CD1c-positive myeloid dendritic cell (primary cell): ENCODE data around the gene DAPP1.

Experiments
- DNase-seq: peaks from one replicate; pipeline ENCODE4 v3.0.0-alpha.2; 2016; ENCODE audit errors: extremely low spot score

The DAPP1 gene

DNA sequence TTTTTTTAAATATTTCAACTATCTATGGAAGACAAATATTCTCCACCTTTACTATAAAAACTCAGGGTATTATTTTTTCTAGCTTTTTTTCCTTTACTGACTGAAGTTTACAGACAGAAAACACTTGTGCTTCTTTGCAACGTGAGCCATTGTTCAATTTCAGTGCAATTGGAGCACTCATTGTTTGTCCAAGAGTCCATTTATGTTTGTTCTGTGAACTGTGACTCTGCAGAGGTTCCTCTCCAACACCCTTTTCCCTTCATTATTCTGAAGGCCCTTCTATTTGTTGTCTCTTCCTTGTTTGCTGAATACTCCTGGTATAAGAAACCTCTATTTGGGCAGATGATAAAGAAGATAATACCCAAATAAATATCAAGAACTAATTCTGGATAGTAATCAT is 37.4 kb downstream of the DAPP1 start:
- no peak for DNase-seq

DNA sequence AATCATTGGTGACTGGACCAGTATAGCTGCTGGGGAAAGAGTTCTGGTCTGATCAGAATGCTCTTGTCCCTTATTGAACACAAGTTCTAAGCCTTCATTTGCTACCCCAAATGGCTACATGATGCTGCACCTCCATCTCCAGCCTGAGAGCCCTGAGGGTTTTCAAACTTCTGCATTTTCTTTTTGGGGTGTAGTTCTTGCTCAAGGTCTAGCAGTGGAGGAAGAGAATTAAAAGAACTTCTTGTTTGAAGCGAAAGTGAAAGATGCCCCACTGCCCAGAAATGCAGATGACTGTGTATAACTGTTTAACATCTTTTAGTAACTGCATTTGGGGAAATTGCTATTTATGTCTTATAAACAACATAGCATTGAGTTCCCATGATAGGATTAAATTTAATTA is 39.1 kb downstream of the DAPP1 start:
- DNase-seq, result peak; percentile 80

DNA sequence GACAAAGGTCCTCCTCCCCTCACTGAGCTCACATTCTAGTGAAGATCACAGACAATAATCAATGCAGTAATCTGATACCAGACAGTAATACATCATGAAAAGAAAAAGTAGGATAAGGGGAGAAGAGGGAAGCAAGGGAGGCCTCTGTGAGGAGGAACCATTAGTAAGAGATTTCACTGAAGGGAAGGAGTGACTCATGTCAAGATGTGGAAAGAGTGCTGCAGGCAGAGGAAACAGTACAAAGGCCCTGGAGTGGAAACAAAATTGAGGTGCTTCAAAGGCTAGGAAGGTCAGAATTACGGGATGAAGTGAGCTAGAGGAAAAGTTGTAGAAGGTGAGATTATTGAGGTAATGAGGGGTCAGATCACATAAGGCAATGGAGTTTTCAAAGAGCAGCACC is 39.5 kb downstream of the DAPP1 start:
- peak; percentile 83 for DNase-seq

DNA sequence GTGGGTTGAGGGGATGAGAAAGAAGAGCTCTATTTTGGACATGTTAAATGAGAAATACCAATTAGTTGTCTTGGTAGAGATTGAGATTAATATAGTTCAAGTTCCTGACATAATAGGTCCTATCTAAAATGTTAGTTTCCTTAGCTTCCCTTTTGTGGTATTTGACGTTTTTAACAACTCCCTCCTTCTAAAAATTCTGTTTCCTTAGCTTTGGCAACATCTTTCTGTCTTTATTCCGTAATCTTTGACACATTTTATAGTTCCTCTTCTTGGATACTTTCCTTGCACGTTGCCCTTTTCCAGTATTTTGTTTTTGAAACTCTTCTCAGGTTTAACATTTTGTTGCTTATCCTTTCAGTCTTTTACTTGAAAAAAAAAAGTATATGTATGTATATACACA is 40.7 kb downstream of the DAPP1 start:
- DNase-seq, result peak; percentile 72

DNA sequence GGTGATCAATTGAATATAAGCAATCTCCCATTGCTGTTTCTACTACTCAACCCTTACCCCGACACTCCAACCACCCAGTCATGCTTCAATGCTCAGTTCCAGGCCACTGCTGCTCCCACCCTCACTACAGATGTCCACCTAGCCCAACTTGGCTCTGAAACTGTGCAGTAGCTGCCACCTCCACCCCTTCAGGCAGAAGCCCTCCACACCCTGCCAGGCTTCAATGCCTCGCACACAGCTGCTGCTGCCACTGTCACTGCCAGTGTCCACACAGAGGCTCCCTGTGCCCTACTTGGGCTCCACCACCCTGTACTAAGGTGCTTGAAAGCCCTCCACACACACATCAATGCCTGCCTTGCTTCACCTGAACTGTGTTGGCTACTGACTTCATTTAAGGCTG is 43.0 kb downstream of the DAPP1 start:
- no peak for DNase-seq

DNA sequence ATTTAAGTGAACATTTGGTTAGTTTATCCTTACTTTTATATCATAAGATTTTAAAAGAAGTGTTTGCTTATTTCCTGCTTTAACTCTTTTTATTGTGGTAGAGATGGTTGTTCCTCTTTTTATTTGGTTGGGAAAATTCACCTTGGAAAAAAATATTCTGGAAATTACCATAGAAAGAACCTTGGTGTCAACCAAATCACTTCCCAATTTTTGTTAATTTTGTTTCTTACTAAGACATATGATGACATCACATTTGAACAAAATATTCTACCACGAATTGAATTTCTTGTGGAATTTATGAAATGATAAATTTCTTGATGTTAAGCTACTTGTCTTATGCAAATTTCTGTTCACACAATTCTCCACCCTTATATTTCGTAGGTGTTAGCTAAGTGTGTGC is 43.9 kb downstream of the DAPP1 start:
- peak; percentile 26 for DNase-seq

DNA sequence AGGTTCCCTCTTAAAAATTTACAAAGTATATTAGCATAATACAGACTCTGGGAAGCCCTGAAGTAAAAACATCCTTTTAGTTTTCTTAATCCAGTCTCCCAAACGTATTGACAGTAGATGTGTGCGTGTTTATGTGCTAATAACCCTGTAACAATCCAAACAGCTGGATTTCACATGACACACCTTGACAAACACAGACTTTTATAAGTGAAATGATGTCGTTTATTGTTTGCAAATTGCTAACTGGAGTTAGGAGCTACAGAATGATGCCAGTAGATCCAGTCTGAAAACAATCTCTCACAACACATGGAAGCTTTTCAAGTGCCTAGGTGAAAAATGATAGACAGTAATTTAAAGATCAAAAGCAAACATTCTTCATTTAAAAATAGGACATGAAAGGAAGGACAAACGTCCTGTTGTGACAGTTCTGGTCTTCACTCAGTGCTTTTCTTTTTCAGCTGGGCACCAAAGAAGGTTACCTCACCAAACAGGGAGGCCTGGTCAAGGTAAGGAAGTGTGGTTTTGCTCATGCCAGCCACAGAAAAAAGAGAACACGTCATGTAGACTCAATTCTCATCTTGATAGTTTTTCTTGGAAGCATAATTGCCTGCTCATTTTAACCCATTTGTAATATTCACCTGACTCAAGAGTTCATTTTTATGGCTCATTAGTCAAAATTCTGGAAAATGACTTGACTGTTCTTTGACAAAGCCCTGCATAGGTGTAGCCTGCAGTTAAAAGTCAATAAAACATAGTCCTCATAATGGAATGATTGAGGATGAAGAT is 44.7 kb downstream of the DAPP1 start:
- DNase-seq, result peak; percentile 32

DNA sequence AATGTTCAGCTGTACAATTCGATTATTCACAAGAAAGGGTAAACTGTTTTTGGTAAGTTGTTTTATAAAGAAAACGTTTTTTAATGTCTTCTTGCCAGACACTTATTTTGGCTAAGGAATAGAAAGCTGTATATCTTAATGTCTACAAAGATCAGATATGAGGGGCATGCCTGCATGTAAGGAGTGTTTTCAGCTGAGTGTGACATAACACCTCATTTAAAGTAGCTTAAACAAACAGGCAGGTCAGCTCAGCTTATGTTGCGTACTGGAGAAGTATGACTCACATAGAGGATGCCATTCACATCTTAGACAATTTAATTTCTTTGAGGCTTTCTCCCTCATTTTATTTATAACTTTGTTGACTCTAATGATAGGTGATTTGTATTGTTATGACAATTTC is 47.2 kb downstream of the DAPP1 start:
- no peak for DNase-seq

DNA sequence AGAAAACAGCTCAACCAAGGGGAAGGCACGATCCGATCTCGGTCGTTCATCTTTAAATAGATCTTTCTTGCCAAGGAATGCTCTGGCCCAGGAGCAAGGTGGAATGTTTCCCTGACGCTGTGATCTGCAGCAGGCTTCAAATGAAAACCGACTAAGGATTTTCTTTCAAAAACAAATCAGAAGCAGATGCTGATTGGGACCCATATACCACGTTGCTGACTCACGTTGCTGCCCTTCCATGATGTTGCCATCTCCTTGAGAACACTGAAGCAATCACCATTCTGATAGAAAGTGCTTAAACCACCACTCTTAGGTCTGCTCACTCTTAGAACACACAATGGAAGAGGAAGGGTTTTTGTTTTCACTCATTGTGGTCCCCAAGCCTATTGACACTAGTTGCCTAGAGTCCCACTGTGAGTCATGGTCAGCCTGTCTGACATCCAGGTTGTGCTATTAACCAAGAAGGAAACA is 51.5 kb downstream of the DAPP1 start:
- no peak for DNase-seq

DNA sequence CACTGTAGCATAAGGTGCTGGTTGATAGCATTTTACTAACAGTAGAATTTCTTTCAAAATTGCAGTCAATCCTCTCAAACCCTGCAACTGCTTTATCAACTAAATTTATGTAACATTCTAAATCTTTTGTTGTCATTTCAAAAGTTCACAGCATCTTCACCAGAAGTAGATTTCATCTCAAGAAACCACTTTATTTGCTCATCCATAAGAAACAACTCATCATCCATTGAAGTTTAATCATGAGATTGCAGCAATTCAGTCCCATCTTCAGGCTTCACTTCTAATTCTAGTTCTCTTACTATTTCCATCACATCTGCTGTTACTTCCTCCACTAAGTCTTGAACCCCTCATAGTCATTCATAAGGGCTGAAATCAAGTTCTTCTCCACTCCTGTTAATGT is 55.9 kb downstream of the DAPP1 start:
- DNase-seq, result no peak

DNA sequence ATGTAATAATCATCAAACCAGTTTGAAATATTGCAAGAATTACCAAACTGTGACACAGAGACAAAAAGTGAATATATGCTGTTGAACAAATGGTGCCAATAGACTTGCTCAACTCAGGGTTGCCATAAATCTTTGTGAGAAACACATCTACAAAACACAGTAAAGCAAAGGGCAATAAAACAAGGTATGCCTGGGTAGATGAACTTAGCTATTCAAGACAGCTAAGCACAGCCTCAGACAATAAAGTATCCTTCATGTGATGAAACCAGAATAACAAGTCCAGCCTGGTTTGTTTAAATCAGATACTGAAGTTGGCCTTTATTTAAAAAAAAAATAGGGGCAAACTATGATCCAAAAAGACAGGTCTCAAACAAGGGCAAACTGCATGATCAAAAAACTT is 58.4 kb downstream of the DAPP1 start:
- no peak for DNase-seq

DNA sequence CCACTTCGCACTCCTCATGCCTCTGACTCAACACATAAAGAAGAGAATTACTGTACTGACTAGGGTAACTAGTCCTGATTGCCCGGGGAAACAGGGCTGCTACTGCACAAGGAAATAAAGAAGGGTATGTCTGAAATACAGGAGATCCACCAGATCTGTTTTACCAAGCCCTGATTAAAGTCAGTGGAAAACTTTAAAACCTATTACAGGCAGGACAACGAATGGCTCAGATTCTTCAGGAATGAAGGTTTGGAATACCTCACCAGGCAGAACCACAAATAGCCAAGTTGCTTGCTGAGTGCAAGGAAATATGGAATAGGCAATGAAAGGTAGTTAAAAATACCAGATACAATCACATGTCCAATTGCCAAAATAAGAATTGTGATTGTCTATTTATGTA is 60.3 kb downstream of the DAPP1 start:
- no peak for DNase-seq

DNA sequence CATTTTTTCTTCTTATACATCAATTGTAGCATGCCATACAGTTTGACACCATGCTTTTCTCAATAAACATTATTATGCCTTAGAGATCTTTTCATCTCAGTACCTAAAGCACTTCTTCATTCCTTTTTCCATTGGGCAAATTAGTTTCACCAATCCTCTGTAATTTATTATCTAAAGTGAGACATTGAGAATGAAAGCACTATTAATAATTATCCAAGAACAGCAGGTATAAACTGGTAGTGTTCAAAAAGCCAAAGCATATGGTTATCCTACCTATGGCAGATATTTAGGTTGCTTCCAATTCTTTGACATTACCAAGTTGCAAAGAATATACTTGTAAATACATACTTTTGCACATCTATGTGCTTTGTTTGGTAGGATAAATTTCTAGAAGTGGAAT is 62.0 kb downstream of the DAPP1 start:
- DNase-seq, result no peak

DNA sequence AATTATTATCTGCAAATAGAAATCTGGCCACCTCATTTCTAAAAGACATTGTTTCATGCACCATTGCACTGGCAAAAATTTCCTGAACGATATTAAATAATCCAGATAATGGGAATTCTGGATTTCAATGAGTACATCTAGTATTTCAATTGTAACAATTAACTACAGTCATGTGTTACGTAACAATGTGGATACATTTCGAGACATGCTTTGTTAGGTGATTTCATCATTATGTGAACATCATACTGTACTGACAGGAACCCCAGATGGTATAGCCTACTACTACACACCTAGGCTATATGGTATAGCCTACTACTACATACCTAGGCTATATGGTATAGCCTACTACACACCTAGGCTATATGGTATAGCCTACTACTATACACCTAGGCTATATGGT is 62.8 kb downstream of the DAPP1 start:
- DNase-seq, result no peak

DNA sequence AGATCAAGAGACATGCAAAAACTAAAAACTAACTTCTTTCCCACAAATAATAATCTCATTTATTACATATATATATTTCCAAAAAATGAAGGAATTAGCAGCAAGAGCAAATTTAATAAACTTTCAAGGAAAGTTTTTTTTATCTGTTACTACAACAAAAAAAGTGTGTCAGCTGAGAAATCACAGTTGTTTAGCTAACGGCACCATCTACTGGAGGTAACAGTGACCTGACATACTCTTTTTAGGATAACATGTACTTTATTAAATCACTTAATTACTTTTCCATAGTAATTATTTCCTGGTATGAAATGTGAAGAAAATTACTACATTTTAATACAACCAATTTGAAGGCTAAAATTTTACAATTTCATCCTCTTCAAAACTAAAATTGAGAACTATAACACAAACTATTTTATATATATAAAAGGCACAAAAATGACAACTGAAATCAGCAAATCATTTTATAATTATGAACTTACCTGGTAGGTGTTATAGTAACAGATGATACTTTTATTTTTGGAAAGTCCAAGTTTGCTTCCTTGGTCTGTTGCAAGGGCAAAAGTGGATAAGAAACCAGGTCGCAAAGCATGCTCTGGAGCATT is 68.5 kb downstream of the DAPP1 start:
- peak; percentile 59 for DNase-seq

DNA sequence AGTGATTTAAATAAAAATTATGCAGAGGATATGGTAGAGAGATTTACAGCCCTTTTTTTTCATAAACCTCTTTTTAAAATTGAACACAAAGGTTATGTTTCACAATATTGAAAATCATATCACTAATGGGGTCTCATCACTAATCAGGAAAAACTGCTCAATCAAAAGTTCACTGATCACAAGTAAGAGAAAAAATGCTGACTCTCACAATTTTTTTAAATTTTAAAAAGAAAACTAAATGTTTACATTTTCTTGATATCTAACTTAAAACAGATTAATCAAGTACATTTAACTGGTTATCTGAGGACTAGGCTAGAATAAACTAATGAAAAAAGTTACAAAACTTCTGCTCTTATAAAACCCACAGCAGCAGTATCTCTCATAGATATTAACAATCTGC is 69.1 kb downstream of the DAPP1 start:
- no peak for DNase-seq

DNA sequence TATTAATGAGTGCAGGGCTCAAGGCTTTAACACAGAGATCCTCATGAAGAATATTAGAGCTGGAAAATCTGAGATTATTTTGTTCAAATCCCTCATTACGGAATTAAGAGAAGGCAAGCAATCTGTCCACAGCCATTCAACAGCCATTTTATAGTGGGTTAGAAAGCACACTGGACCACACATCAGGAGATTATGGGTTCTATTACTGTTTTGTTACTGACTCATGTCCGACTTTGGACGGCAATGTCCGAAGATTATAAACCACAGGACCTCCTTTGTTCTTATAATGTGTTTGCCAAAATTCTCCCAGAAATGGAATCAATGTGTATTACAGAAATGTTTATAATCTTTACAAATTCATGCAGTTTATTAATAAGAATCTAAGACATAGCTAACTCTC is 69.5 kb downstream of the DAPP1 start:
- DNase-seq, result no peak

DNA sequence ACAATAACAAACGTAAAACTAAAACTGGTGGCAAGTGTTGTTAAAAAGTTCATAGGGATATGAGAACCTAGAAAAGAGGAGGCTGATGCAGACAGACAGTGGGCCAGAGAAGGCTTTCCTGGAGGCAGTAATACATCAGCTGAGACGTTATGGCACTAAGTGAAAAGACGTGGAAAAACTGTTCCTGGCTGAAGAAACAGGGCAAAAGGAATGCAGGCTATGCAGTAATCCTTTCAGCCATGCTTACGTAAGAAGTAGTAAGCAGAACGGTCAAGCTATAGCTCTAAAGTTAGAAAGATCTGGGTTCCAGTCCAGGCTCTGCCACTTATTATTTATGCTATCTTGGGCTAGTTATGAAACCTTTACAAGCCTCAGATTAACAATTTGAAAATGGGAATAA is 71.2 kb downstream of the DAPP1 start:
- no peak for DNase-seq

DNA sequence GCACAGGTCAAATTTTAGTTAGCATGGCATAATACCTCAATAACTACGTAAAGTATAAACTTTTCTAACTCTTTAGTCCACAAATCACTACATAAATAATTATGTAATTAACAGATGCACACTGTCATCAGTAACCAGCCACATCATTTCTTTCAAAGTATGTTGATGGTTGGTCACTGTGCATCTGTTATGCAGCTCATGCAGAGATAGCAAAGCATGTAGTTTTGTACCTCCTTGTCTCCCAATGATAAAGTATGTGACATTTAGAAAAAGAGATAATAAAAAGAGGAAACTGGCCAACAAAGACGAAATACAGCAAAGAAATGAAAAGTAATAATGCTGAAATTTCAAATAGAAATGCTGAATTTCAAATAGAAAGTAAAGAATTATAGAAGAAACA is 74.7 kb downstream of the DAPP1 start:
- DNase-seq, result no peak

DNA sequence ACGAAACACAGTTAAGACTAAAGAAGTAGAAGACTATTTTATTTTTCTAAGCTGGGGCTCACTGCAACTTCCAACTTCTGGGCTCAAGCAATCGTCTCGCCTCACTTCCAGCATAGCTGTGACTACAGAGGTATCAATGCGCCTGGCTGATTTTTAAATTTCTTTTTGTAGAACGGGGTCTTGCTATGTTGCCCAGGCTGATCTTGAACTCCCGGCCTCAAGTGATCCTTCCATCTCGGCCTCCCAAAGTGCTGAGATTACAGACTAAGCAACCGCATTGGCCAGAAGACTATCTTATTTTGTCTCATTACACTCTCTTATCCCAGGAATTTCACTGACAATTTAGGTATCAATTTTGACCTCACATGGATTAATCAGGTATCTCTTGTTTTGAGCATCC is 76.4 kb downstream of the DAPP1 start:
- no peak for DNase-seq

DNA sequence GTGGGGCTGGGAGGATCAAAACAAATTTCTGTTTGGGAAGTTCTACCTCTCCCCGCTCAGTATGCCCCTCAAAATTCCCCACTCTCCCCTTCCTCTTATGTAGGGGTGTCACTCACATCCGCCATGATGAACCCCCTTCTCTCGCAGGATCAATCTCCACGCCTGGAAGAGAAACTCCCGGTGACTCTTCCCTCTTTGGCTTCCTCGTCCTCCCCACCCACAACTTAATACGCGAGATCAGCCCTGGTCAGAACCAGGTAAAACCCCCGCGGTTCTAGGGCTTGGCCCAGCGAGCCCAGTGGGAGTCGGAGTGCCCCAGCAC is 77.2 kb downstream of the DAPP1 start:
- DNase-seq, result peak; percentile 42

DNA sequence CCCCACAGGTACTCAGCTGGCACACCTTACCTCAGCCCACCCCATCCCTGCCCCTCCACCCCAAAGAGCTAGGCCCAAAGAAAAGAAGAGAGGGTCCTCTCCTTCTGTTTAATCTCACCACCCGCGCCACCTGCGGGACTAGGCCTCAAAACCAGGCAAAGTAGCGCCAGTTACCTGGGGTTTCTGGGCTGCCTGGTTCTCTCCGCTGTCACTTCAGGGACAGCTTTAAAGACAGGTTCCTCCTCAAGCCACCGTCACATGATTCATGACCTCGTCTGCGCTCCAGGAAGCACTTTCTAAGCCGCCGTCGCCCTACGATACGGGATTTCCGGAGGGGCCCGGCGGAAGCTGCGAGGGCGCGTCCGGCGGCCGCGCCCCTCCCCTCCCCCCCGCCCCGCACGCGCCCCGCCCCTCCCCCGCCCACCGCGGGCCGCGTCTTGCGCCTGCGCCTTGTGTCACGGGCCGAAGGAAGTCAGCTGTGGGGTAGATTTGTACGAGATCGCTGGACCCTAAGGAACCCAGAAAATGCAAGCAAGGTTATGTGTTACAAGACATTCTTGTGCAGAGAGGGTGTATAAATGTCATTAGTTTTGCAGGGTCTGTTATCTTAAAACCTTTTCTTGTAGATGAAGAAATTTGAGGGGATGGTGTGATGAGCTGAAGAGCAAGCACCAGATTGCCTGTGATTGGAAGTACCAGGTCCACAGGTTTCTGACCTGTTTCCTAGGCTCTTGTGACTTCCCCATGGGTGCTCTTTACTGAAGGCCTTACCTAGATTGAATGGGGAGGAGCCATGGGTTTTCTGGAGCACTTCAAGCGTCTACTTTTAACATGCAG is 77.8 kb downstream of the DAPP1 start, which contains the start of gene LAMTOR3:
Gene LAMTOR3, minus strand, starts transcription at position 267 of the 837 bp plus-strand sequence. CDS start 464 bp downstream, outside the sequence.
- peak; percentile 95 for DNase-seq

DNA sequence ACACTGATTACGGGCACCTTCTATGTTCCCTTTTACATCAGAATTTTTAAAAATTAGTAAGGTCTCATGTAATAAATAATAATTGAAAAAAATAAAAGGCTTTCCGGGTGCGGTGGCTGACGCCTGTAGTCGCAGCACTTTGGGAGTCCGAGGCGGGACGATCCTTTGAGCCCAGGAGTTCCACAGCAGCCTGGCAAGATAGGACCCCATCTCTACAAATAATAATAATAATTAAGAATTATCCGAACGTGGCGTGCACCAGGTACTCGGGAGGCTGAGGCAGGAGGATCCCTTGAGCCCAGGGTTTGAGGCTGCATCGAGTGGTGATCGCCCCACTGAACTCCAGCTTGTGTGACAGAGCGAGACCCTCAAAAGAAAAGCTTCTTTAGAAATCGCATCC is 78.4 kb downstream of the DAPP1 start:
- no peak for DNase-seq
